ENCODE data around the gene APBA2.

DNA sequence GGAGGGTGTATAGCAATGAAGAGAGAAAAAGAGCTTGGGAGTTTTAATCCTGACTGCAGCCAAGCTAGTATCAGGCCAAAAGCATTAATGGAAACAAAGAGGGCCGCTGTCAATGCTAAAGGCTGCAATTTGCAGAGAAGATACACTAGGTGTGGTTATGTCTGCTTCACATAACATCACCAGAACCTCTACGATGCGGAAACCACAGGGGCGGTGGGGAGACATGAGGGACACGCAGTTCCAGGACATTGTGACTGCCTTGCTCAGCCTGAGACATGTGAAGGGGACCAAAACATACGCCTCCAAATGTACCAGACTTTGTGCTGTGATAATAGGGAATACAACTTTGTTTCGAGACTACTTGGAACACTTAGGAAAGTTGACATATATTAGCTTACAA is 88.4 kb downstream of the APBA2 start:
- no peak for TF ChIP-seq SP1 (IDR thresholded peaks at IDR 0.05)
- no peak for TF ChIP-seq SP1 (CRISPR knock-in tag; IDR thresholded peaks at IDR 0.05)
- TF ChIP-seq ZNF549 (CRISPR knock-in tag; IDR thresholded peaks at IDR 0.05): no peak

All from HepG2 (cell line).